HUDEP-2 (cell line): ENCODE measurements around the gene FAM228B.

Experiments used
- DNase-seq, 76 experiments: peaks; one replicate each; lab custom pipeline; 2025; ENCODE audit not compliant: unreplicated experiment in 76 of 76; lab: John Stamatoyannopoulos, UW

Gene FAM228B

GRCh38 chr2:24152413-24153197 is 29.3 kb downstream of the FAM228B start:
- DNase-seq, result no peak

- DNase-seq, result no peak
These were observed 30.2 kb downstream of the FAM228B start for GRCh38 chr2:24153478-24153877.

- no peak for DNase-seq
These were observed 34.9 kb downstream of the FAM228B start for GRCh38 chr2:24158131-24158530.

- no peak for DNase-seq
These were observed 36.4 kb downstream of the FAM228B start for GRCh38 chr2:24159708-24160107.

- no peak for DNase-seq
These were observed 37.5 kb downstream of the FAM228B start for GRCh38 chr2:24160761-24161160.

- no peak for DNase-seq
These were observed 39.2 kb downstream of the FAM228B start for GRCh38 chr2:24162494-24162893.

GRCh38 chr2:24163186-24163585 is 39.9 kb downstream of the FAM228B start:
- no peak for DNase-seq

- DNase-seq, result no peak
These were observed 40.3 kb downstream of the FAM228B start for GRCh38 chr2:24163601-24164000.

- peak in 42 of 76 experiments; percentile 2 to 58 (median 28) for DNase-seq
These were observed 41.2 kb downstream of the FAM228B start for GRCh38 chr2:24164416-24164973.

GRCh38 chr2:24169023-24169422 is 45.8 kb downstream of the FAM228B start:
- DNase-seq, result no peak

GRCh38 chr2:24174851-24175277 is 51.6 kb downstream of the FAM228B start, which contains the start of gene FAM228A:
TSS of gene FAM228A (plus strand) at chr2:24175053. CDS start at chr2:24175481, 428 bp downstream.
- no peak for DNase-seq

- no peak for DNase-seq
These were observed 52.4 kb downstream of the FAM228B start for GRCh38 chr2:24175631-24176187.

- no peak for DNase-seq
These were observed 53.1 kb downstream of the FAM228B start for GRCh38 chr2:24176326-24176725.

GRCh38 chr2:24179683-24180082 is 56.4 kb downstream of the FAM228B start:
- DNase-seq, result no peak

- DNase-seq, result no peak
These were observed 58.6 kb downstream of the FAM228B start for GRCh38 chr2:24181849-24182248.

GRCh38 chr2:24182507-24182906 is 59.2 kb downstream of the FAM228B start:
- DNase-seq, result no peak

GRCh38 chr2:24183366-24184069 is 60.2 kb downstream of the FAM228B start:
- no peak for DNase-seq

GRCh38 chr2:24189551-24189950 is 66.3 kb downstream of the FAM228B start:
- no peak for DNase-seq

GRCh38 chr2:24190503-24190902 is 67.2 kb downstream of the FAM228B start:
- no peak for DNase-seq

GRCh38 chr2:24191156-24191555 is 67.9 kb downstream of the FAM228B start:
- DNase-seq, result no peak

- no peak for DNase-seq
These were observed 68.6 kb downstream of the FAM228B start for GRCh38 chr2:24191848-24192247.
